Measurements from ENCODE around the gene ASB13. TPM values are rescaled to one million over a fixed set of nuclear protein-coding genes. Genes with fewer than 3 reads are reported as not detected.

Gene ASB13
- total RNA-seq, 1 experiment from 2014 or later = 18.4 TPM

DNA sequence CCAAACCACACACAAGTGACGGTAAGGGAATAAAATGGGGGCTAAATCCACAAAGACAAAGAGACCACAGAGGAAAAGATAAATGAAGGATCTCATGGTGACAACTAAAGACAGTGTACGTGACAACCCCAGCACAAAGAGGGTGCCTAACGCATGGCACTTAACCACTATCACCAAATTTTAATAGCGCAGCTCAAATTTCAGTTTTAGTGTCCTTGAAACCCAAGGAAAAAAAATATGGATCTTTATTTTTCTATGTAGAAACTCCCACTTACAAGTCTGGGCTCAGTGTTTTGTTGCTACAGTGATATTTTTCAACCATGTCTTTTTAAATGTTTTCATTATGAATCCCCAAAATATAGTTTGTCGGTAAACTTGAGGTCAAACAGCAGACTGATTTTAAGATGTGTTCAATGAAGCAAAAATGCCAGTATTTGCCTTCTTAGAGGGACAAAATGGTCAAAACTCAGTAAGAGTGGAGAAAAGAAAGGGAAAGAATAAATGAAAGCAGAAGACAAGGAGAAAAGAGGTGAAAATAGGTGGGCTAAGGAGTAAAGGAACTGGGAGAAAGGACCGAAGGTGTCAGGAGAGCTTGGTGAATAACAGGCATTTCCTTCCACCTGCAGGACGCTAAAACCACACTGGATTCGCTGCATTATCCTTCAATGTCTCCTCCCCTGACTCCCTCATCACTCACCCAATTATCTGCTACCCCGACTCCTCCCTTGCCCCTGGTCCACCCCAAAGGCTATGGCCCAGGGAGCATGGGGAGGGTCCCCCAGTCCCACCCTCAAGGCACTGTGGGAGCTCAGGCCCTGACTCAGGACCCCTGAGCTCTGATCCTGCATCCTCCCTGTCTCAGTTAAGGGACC is 3.5 kb downstream of the ASB13 start:
- DNase-seq (ENCODE audit: low read depth, low spot score) (no peak), ATAC-seq (no peak)
- no peak overlapping the region for H3K4me3 ChIP-seq (ENCODE audit: low read depth in 2 of 2, low read length in 2 of 2)
- no peaks in the 10 kb centered on the region; the same call in 1 of the 2 replicates for H3K36me3 ChIP-seq (ENCODE audit: control insufficient read depth, insufficient read depth, low read length)
- peaks cover 4% of the 10 kb centered on the region; the same call in 1 of the 2 replicates for H3K4me1 ChIP-seq (ENCODE audit: control insufficient read depth, insufficient read depth, low read length)
- no TSS peak for BruUV-seq (replicated peaks)
- in situ Hi-C loops (cut with HindIII; ENCODE audit: low pct_unique_long_range_greater_than_20kb, low sequenced_read_pairs) (no loop called here), intact Hi-C loops (cut with micrococcal nuclease; ENCODE audit: unreplicated experiment) (no loop called here)
- TF ChIP-seq, protein P1, sequence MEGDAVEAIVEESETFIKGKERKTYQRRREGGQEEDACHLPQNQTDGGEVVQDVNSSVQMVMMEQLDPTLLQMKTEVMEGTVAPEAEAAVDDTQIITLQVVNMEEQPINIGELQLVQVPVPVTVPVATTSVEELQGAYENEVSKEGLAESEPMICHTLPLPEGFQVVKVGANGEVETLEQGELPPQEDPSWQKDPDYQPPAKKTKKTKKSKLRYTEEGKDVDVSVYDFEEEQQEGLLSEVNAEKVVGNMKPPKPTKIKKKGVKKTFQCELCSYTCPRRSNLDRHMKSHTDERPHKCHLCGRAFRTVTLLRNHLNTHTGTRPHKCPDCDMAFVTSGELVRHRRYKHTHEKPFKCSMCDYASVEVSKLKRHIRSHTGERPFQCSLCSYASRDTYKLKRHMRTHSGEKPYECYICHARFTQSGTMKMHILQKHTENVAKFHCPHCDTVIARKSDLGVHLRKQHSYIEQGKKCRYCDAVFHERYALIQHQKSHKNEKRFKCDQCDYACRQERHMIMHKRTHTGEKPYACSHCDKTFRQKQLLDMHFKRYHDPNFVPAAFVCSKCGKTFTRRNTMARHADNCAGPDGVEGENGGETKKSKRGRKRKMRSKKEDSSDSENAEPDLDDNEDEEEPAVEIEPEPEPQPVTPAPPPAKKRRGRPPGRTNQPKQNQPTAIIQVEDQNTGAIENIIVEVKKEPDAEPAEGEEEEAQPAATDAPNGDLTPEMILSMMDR (IDR thresholded peaks at IDR 0.05) = no peak
- no peak for TF ChIP-seq SIN3A (IDR thresholded peaks at IDR 0.05; ENCODE audit: borderline replicate concordance, insufficient read depth, low read depth, low read length)
- no peak for TF ChIP-seq REST (IDR thresholded peaks at IDR 0.05; ENCODE audit: insufficient read depth in 1 of 2, low read depth in 2 of 2, low read length in 1 of 2)
- no peak for TF ChIP-seq TCF7L2 (IDR thresholded peaks at IDR 0.05; ENCODE audit: low read depth, low read length)
- TF ChIP-seq POLR2AphosphoS5 (IDR thresholded peaks at IDR 0.05; ENCODE audit: low read depth, low read length) = no peak
- H3K9me3 ChIP-seq (ENCODE audit: control insufficient read depth, insufficient read depth, low read depth, low read length) = no peaks in the 10 kb centered on the region
- no peaks in the 10 kb centered on the region for H3K27me3 ChIP-seq (ENCODE audit: control insufficient read depth, insufficient read depth, low read length)
- ChIA-PET POLR2A (no interaction called here), CTCF (no interaction called here)
- no peak overlapping the region for H3K27ac ChIP-seq (ENCODE audit: low read length)

DNA sequence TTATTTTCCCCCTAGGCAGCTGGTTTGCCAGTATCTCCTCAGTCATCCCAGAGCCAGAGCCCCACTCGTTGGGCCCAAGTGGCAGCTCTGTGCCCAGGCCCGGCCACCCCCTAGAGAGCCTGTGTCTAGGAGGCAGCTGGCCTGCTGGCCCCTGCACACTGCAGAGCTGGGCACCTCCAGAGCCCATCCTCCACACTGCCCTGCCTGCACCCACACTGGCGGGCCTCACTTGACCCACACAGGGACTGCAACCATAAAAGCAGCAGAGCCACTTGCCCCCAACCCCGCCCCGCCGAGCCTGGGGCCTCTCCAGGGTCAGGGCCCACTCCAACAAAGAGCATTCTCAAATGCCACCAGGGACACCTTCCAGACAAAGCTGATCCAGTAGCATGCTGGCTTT is 5.4 kb downstream of the ASB13 start:
- TF ChIP-seq POLR2AphosphoS5 (IDR thresholded peaks at IDR 0.05; ENCODE audit: low read depth, low read length) = no peak
- TF ChIP-seq, protein P1 (IDR thresholded peaks at IDR 0.05) = no peak
- no peak for TF ChIP-seq SIN3A (IDR thresholded peaks at IDR 0.05; ENCODE audit: borderline replicate concordance, insufficient read depth, low read depth, low read length)
- TF ChIP-seq TCF7L2 (IDR thresholded peaks at IDR 0.05; ENCODE audit: low read depth, low read length) = no peak
- no peak for TF ChIP-seq REST (IDR thresholded peaks at IDR 0.05; ENCODE audit: insufficient read depth in 1 of 2, low read depth in 2 of 2, low read length in 1 of 2)
- no peak for DNase-seq (ENCODE audit: low read depth, low spot score)
- intact Hi-C loops (cut with micrococcal nuclease; ENCODE audit: unreplicated experiment) (no loop called here), in situ Hi-C loops (cut with HindIII; ENCODE audit: low pct_unique_long_range_greater_than_20kb, low sequenced_read_pairs) (no loop called here)
- no peaks in the 10 kb centered on the region; the same call in 1 of the 2 replicates for H3K36me3 ChIP-seq (ENCODE audit: control insufficient read depth, insufficient read depth, low read length)
- ATAC-seq = no peak
- H3K9me3 ChIP-seq (ENCODE audit: control insufficient read depth, insufficient read depth, low read depth, low read length) = no peaks in the 10 kb centered on the region
- H3K4me1 ChIP-seq (ENCODE audit: control insufficient read depth, insufficient read depth, low read length) = no peaks in the 10 kb centered on the region
- H3K4me3 ChIP-seq (ENCODE audit: low read depth in 2 of 2, low read length in 2 of 2) = no peak overlapping the region
- H3K27me3 ChIP-seq (ENCODE audit: control insufficient read depth, insufficient read depth, low read length) = no peaks in the 10 kb centered on the region
- no peak overlapping the region for H3K27ac ChIP-seq (ENCODE audit: low read length)
- ChIA-PET POLR2A (no interaction called here), CTCF (no interaction called here)
- BruUV-seq (replicated peaks) = no TSS peak
